ENCODE results near the gene VAMP5.

DNA sequence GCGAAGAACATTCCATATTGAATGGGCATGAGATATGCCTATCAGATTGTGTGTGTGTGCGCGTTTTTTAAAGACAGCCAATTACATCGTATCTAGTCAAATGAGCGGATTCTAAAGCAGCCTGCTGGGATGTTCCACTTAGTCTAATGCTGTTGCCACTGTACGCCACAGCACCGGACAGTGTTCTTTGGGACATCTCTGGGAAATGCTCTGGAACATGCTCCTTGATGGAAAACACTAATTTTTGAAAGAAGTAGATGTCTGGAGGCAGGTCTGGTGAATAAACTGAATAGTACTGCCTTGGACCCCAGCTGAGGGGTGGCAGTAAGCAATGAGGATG lies 21.9 kb downstream of the VAMP5 start:
- TF ChIP-seq, protein P1, sequence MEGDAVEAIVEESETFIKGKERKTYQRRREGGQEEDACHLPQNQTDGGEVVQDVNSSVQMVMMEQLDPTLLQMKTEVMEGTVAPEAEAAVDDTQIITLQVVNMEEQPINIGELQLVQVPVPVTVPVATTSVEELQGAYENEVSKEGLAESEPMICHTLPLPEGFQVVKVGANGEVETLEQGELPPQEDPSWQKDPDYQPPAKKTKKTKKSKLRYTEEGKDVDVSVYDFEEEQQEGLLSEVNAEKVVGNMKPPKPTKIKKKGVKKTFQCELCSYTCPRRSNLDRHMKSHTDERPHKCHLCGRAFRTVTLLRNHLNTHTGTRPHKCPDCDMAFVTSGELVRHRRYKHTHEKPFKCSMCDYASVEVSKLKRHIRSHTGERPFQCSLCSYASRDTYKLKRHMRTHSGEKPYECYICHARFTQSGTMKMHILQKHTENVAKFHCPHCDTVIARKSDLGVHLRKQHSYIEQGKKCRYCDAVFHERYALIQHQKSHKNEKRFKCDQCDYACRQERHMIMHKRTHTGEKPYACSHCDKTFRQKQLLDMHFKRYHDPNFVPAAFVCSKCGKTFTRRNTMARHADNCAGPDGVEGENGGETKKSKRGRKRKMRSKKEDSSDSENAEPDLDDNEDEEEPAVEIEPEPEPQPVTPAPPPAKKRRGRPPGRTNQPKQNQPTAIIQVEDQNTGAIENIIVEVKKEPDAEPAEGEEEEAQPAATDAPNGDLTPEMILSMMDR (IDR thresholded peaks at IDR 0.05), result no peak
- TF ChIP-seq EZH2 (IDR thresholded peaks at IDR 0.05; ENCODE audit: borderline replicate concordance, insufficient read depth, low read depth, low read length, poor library complexity, severe bottlenecking), result no peak

All from B cell (primary cell).